Measurements from ENCODE around the gene ANKRD33B.
A peak's percentile ranks its signal among the peaks of the same experiment; 100 is the strongest.
"Not testable (repeated sequence)": the region's sequence is repeated elsewhere in the genome, so short reads cannot be mapped to it uniquely, and the experiment has no call there.

Gene ANKRD33B

GRCh38 chr5:10637944-10638343, 74.1 kb downstream of the ANKRD33B start:
- DNase-seq (ENCODE audit: low read depth) = no peak

- not testable (repeated sequence) for DNase-seq (ENCODE audit: low read depth)
Measured at GRCh38 chr5:10638723-10639122, 74.9 kb downstream of the ANKRD33B start.

GRCh38 chr5:10639846-10640368, 76.0 kb downstream of the ANKRD33B start:
- no peak for DNase-seq (ENCODE audit: low read depth)

GRCh38 chr5:10642367-10642766, 78.5 kb downstream of the ANKRD33B start:
- no peak for DNase-seq (ENCODE audit: low read depth)

- no peak for DNase-seq (ENCODE audit: low read depth)
Measured at GRCh38 chr5:10644192-10644591, 80.3 kb downstream of the ANKRD33B start.

GRCh38 chr5:10645146-10645545, 81.3 kb downstream of the ANKRD33B start:
- DNase-seq (ENCODE audit: low read depth) = no peak

GRCh38 chr5:10645671-10646070, 81.8 kb downstream of the ANKRD33B start:
- no peak for DNase-seq (ENCODE audit: low read depth)

- DNase-seq (ENCODE audit: low read depth) = no peak
Measured at GRCh38 chr5:10647640-10648039, 83.8 kb downstream of the ANKRD33B start.

GRCh38 chr5:10648806-10649665, 85.2 kb downstream of the ANKRD33B start:
- no peak for DNase-seq (ENCODE audit: low read depth)

- no peak for DNase-seq (ENCODE audit: low read depth)
Measured at GRCh38 chr5:10649666-10650380, 86.0 kb downstream of the ANKRD33B start.

GRCh38 chr5:10652151-10652550, 88.3 kb downstream of the ANKRD33B start:
- no peak for DNase-seq (ENCODE audit: low read depth)

- DNase-seq (ENCODE audit: low read depth) = no peak
Measured at GRCh38 chr5:10652606-10653005, 88.7 kb downstream of the ANKRD33B start.

GRCh38 chr5:10653043-10653442, 89.2 kb downstream of the ANKRD33B start:
- DNase-seq (ENCODE audit: low read depth) = peak; percentile 14

- no peak for DNase-seq (ENCODE audit: low read depth)
Measured at GRCh38 chr5:10653751-10654400, 90.0 kb downstream of the ANKRD33B start.

GRCh38 chr5:10654566-10654965, 90.7 kb downstream of the ANKRD33B start:
- DNase-seq (ENCODE audit: low read depth) = no peak

GRCh38 chr5:10655161-10655971, 91.5 kb downstream of the ANKRD33B start:
- DNase-seq (ENCODE audit: low read depth) = no peak

GRCh38 chr5:10655972-10656830, 92.3 kb downstream of the ANKRD33B start:
- no peak for DNase-seq (ENCODE audit: low read depth)

- no peak for DNase-seq (ENCODE audit: low read depth)
Measured at GRCh38 chr5:10658265-10658664, 94.4 kb downstream of the ANKRD33B start.

GRCh38 chr5:10660135-10660534, 96.3 kb downstream of the ANKRD33B start:
- no peak for DNase-seq (ENCODE audit: low read depth)

- DNase-seq (ENCODE audit: low read depth) = no peak
Measured at GRCh38 chr5:10660720-10661387, 97.0 kb downstream of the ANKRD33B start.

Data from fibroblast of the conjunctiva (primary cell).